Measurements from ENCODE around the gene TCHP. TPM values are rescaled to one million over a fixed set of nuclear protein-coding genes. Genes with fewer than 3 reads are reported as not detected.

Gene TCHP
- total RNA-seq, 1 experiment from 2014 or later: 3.6 TPM

DNA sequence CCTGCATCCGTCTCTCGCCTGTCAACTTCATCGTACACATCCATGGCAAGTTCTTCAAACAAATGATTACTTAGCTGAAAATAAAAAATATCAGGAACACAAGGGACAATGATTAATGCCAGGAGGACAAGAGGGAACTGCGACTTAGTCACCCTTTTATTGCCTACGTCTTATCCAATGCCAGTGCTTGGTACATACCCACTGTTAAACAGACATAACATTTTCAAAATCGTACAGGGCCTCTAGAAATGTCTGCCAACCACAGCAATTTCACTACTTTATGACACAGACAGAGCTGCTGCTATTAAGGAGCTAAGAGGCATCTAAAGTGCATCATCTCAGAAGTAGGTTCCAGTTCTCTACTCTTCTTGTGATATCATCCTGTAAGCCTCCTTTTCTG is 61.5 kb downstream of the TCHP start:
- no peaks in the 10 kb centered on the region for H3K27me3 ChIP-seq
- H3K9me3 ChIP-seq: no peaks in the 10 kb centered on the region
- H3K4me3 ChIP-seq: no peak overlapping the region
- peaks cover 50% of the 10 kb centered on the region for H3K36me3 ChIP-seq
- no peak for DNase-seq

- no peak for DNase-seq
- no peaks in the 10 kb centered on the region for H3K27me3 ChIP-seq
- H3K9me3 ChIP-seq: no peaks in the 10 kb centered on the region
- no peak overlapping the region for H3K4me3 ChIP-seq
- H3K36me3 ChIP-seq: peaks cover 57% of the 10 kb centered on the region
Measured at GRCh38 chr12:109962398-109962797, 62.3 kb downstream of the TCHP start.

- no peaks in the 10 kb centered on the region for H3K9me3 ChIP-seq
- no peak for DNase-seq
- H3K36me3 ChIP-seq: peaks cover 55% of the 10 kb centered on the region
- no peak overlapping the region for H3K4me3 ChIP-seq
- H3K27me3 ChIP-seq: no peaks in the 10 kb centered on the region
Measured at GRCh38 chr12:109963330-109963729, 63.3 kb downstream of the TCHP start.

DNA sequence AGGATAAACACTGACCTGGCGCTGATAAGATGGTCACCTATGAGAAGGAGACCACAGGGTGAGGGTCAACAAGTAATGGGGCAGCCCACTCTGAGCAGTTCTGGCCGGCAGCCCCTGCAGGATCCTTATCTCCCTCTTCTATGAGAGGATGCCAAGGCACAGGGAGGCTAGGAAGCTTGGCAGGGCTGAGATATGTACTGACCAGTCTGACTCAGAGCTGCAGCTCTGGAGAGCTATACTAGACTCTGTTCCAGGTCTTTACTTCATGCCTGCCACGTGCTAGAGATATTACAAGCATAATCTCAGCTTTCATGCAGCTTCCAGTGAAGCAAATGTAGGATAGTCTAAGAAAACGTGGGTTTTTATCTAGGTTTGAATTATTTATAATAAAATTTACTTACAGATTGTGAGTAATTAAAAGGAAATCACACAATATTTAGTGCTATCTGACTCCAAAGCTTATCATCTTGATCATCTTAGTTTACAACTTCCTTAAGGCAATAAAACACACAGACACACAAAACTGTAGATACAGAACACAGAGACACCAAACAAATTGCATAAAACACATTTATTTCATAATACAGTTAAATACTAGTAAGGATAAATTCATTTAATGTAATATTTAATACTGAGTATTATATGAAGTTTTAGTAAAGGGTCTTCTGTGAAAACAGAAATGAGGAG is 63.8 kb downstream of the TCHP start:
- no peak overlapping the region for H3K4me3 ChIP-seq
- no peaks in the 10 kb centered on the region for H3K27me3 ChIP-seq
- H3K36me3 ChIP-seq: peaks cover 56% of the 10 kb centered on the region
- no peaks in the 10 kb centered on the region for H3K9me3 ChIP-seq
- DNase-seq: peak; percentile 61

DNA sequence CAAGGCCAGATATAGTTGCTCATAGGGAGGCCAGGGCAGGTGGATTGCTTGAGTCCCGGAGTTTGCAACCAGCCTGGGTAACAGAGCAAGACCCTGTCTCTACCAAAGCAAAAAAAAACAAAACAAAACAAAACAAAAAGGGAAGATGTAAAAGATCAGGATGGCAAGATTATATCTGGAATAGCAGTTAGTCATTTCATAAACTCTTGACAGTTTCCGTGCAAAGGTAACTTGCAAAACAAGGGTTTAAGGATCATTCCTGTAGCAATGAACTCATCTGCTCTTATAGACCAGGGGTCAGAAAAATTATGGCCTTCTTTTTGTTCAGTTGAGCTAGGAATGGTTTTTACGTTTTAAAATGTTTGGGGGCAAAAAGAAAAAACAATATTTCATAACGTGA is 66.5 kb downstream of the TCHP start:
- Histone ChIP-seq H3K36me3 (peaks cover 53% of the 10 kb centered on the region), H3K9me3 (no peaks in the 10 kb centered on the region), H3K27me3 (no peaks in the 10 kb centered on the region), H3K4me3 (no peak overlapping the region)
- no peak for DNase-seq

DNA sequence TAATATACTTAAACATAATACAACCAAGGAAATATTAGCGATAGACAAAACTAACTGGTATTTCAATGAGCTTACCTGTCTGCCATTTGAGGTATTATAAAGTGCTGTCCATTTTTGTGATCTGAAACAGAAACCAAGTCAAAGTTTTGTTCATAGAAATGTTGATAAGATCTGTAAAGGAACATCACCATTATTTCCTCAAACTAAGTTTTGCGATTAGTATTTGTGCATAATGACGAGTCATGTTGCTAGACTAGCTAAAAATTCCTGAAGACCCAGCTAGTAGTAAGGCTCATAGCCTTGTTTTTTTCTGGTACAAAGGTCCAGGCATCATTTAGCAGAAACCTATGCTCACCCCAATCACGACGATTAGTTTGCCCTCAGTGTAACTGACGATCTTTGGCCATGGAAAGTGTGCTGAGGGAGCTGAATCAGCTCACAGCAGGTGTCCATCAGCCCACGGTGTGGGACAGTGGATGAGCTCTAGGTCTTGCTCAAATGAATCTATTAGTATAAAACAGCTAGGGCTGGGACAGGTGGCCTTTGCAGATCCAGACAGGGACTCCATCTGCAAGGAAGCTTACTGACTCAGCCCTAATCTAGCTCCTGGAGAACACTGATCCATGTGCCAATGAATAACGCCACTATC is 67.4 kb downstream of the TCHP start:
- H3K27me3 ChIP-seq: no peaks in the 10 kb centered on the region
- DNase-seq: no peak
- no peak overlapping the region for H3K4me3 ChIP-seq
- H3K9me3 ChIP-seq: no peaks in the 10 kb centered on the region
- H3K36me3 ChIP-seq: peaks cover 57% of the 10 kb centered on the region

Other genes with a start within 250 kb of the TCHP start
- gene FAM222A, start 186.4 kb upstream of the TCHP start, total RNA-seq (2014; rRNA removed; shearing (Covaris generic); ENCODE audit: low replicate concordance): 0.84 and 1.8 TPM in 2 replicates
- 0.20 and 1.1 TPM in 2 replicates for gene TRPV4, start 66.9 kb upstream of the TCHP start, total RNA-seq (2014; rRNA removed; shearing (Covaris generic); ENCODE audit: low replicate concordance)
- gene GLTP, start 19.7 kb upstream of the TCHP start, total RNA-seq (2014; rRNA removed; shearing (Covaris generic); ENCODE audit: low replicate concordance): 24.0 and 34.2 TPM in 2 replicates
- 14.5 and 20.7 TPM in 2 replicates for gene GIT2, start 96.1 kb downstream of the TCHP start, total RNA-seq (2014; rRNA removed; shearing (Covaris generic); ENCODE audit: low replicate concordance)
- 75.0 and 96.8 TPM in 2 replicates for gene ANKRD13A, start 99.2 kb downstream of the TCHP start, total RNA-seq (2014; rRNA removed; shearing (Covaris generic); ENCODE audit: low replicate concordance)
- 0.47 and 8.3 TPM in 2 replicates for gene C12orf76, start 148.2 kb downstream of the TCHP start, total RNA-seq (2014; rRNA removed; shearing (Covaris generic); ENCODE audit: low replicate concordance)
- 6.9 and 36.1 TPM in 2 replicates for gene IFT81, start 224.1 kb downstream of the TCHP start, total RNA-seq (2014; rRNA removed; shearing (Covaris generic); ENCODE audit: low replicate concordance)

All from MG63 (cell line).